HepG2 (cell line): ENCODE data around the gene INO80B. TPM values are rescaled to one million over a fixed set of nuclear protein-coding genes. Genes with fewer than 3 reads are reported as not detected.
A peak's percentile ranks its signal among the peaks of the same experiment; 100 is the strongest.

Experiments
- ATAC-seq: fragments of 200-7000 bp; cut with Tn5 transposase; 3 replicates; pipeline ENCODE4 v1.9.1; 2020; ENCODE audit warnings: mild to moderate bottlenecking, moderate library complexity
- BruUV-seq: library from RNA; stranded (reverse); fragments of 400-500 nt; replicated peaks from 2 replicates; lab custom pipeline; 2021; lab: Mats Ljungman, UMichigan
- CTCF ChIA-PET: fragments of 300-600 bp; formaldehyde crosslinking; extraction: SDS; loops from one replicate; lab custom pipeline; 2021; ENCODE audit warnings: low total read pairs, inconsistent platforms, low intra/inter-chr PET ratio; lab: Yijun Ruan, JAX
- POLR2A ChIA-PET: fragments of 350-600 bp; sonication (Branson Sonifier 250); formaldehyde crosslinking; loops from one replicate; lab custom pipeline; 2020; ENCODE audit warnings: antibody characterized with exemption, inconsistent platforms; lab: Yijun Ruan, JAX
- DNase-seq: peaks from one replicate; pipeline ENCODE4 v3.0.0-alpha.2; 2015; ENCODE audit warnings: low spot score
- FAIRE-seq: peaks from 3 replicates; lab custom pipeline; 2011; peaks lifted over from hg19 to GRCh38; lab: Jason Lieb, UNC
- H2AFZ ChIP-seq: one replicate; pipeline ENCODE4 v1.6.1; 2011; ENCODE audit warnings: low read length, inconsistent platforms
- H3K27ac ChIP-seq: fragments of 300-600 bp; 3 replicates; pipeline ENCODE4 v1.8.0; 2011; ENCODE audit warnings: mixed run types, mild to moderate bottlenecking, mixed read lengths, low read length, inconsistent platforms; ENCODE audit not compliant: insufficient read depth; ENCODE audit errors: extremely low read length
- H3K27me3 ChIP-seq, 2 experiments: fragments of 200-600 bp in 1 of 2; 2 replicates in 1 of 2; 3 replicates in 1 of 2; pipeline versions ENCODE4 v1.6.0 to v1.8.0; 2011; ENCODE audit warnings: low read length in 2 of 2, mild to moderate bottlenecking in 2 of 2, moderate library complexity in 2 of 2, inconsistent platforms in 1 of 2; ENCODE audit not compliant: insufficient read depth in 2 of 2, control insufficient read depth in 1 of 2
- H3K36me3 ChIP-seq, 2 experiments: fragments of 200-600 bp in 1 of 2; replicated peaks in 1 of 2; 2 replicates in 1 of 2; 3 replicates in 1 of 2; pipeline versions ENCODE4 v1.5.1 to v1.8.0; 2011; ENCODE audit warnings: low read length in 2 of 2, inconsistent platforms in 1 of 2; ENCODE audit not compliant: insufficient read depth in 2 of 2, control insufficient read depth in 1 of 2
- H3K4me1 ChIP-seq: 2 replicates; pipeline ENCODE4 v1.5.1; 2012; ENCODE audit warnings: low read length, inconsistent platforms; ENCODE audit not compliant: insufficient read depth
- H3K4me2 ChIP-seq: 2 replicates; pipeline ENCODE4 v1.6.0; 2011; ENCODE audit warnings: low read depth, low read length, inconsistent platforms
- H3K4me3 ChIP-seq, 3 experiments: fragments of 200-600 bp in 1 of 3; sonication (generic), shearing (Covaris generic) in 1 of 3; replicated peaks in 1 of 3; 2 replicates each; pipeline ENCODE4 v1.5.1; 2011 to 2016; ENCODE audit warnings: low read length in 3 of 3, inconsistent platforms in 2 of 3, low read depth in 2 of 3, mild to moderate bottlenecking in 2 of 3, control low read depth in 1 of 3, mixed read lengths in 1 of 3; ENCODE audit not compliant: insufficient read depth in 1 of 3
- H3K79me2 ChIP-seq: one replicate; pipeline ENCODE4 v1.6.1; 2011; ENCODE audit warnings: low read length, inconsistent platforms; ENCODE audit not compliant: insufficient read depth
- H3K9ac ChIP-seq: 2 replicates; pipeline ENCODE4 v1.6.0; 2011; ENCODE audit warnings: mild to moderate bottlenecking, low read depth, low read length, inconsistent platforms; ENCODE audit not compliant: insufficient read depth
- H3K9me3 ChIP-seq: 2 replicates; pipeline ENCODE4 v1.5.1; 2012; ENCODE audit warnings: mild to moderate bottlenecking, low read length
- H4K20me1 ChIP-seq: 2 replicates; pipeline ENCODE4 v1.6.0; 2011; ENCODE audit warnings: inconsistent platforms, mild to moderate bottlenecking, low read length, moderate library complexity; ENCODE audit not compliant: insufficient read depth
- FIP1L1 ChIP-seq: fragments of 200-400 bp; formaldehyde crosslinking; IDR thresholded peaks from 2 replicates; pipeline ENCODE4 v1.6.1; 2018; ENCODE audit warnings: low read depth, mild to moderate bottlenecking, low read length, moderate library complexity, borderline replicate concordance; ENCODE audit not compliant: insufficient read depth
- FOSL1 ChIP-seq: sonication (generic); formaldehyde crosslinking; IDR thresholded peaks from 2 replicates; pipeline ENCODE4 v1.9.0; 2021; ENCODE audit warnings: missing genetic modification reagents, borderline replicate concordance
- GABPA ChIP-seq, 2 experiments: IDR thresholded peaks; 2 replicates each; pipeline ENCODE4 v1.6.1; 2011 to 2016; ENCODE audit warnings: low read depth in 2 of 2, low read length in 1 of 2, missing biosample characterization in 1 of 2, missing genetic modification characterization in 1 of 2
- SAFB2 ChIP-seq: sonication (generic); formaldehyde crosslinking; IDR thresholded peaks from 2 replicates; pipeline ENCODE4 v1.5.1; 2020; ENCODE audit warnings: missing genetic modification reagents, low read depth, mild to moderate bottlenecking, borderline replicate concordance
- TARDBP ChIP-seq: sonication (generic); formaldehyde crosslinking; IDR thresholded peaks from 2 replicates; pipeline ENCODE4 v1.8.0; 2022; ENCODE audit warnings: mild to moderate bottlenecking, missing genetic modification reagents
- ZBTB8A ChIP-seq: sonication (generic); formaldehyde crosslinking; IDR thresholded peaks from 2 replicates; pipeline ENCODE4 v1.4.0; 2020; ENCODE audit warnings: mild to moderate bottlenecking, low read depth, missing genetic modification reagents, borderline replicate concordance
- ZNF557 ChIP-seq: sonication (generic); formaldehyde crosslinking; IDR thresholded peaks from 2 replicates; pipeline ENCODE4 v1.4.0; 2020; ENCODE audit warnings: missing genetic modification reagents
- ZNF615 ChIP-seq: sonication (generic); formaldehyde crosslinking; IDR thresholded peaks from 2 replicates; pipeline ENCODE4 v1.5.0; 2020; ENCODE audit warnings: mild to moderate bottlenecking, missing genetic modification reagents, borderline replicate concordance
- ZNF7 ChIP-seq: IDR thresholded peaks from 2 replicates; pipeline ENCODE4 v1.6.1; 2016; ENCODE audit warnings: missing biosample characterization, missing genetic modification reagents
- ZZZ3 ChIP-seq: sonication (generic); formaldehyde crosslinking; IDR thresholded peaks from 2 replicates; pipeline ENCODE4 v1.4.0; 2020; ENCODE audit warnings: missing genetic modification reagents, mild to moderate bottlenecking, borderline replicate concordance
- WGBS: methylation state at CpG from one replicate; pipeline ENCODE4 v1.1.6; 2017; ENCODE audit warnings: low lambda C conversion rate; 5-methylcytosine and 5-hydroxymethylcytosine counted together
- in situ Hi-C: cut with HindIII; loops from 2 replicates; pipeline ENCODE4 v1.10.0; 2017; ENCODE audit warnings: low pct_unique_long_range_greater_than_20kb; ENCODE audit not compliant: extremely low pct_ligation_motif_present
- intact Hi-C: fragments of 100-400 bp; cut with micrococcal nuclease; formaldehyde crosslinking; loops from one replicate; pipeline ENCODE4 v1.10.0; 2022; ENCODE audit not compliant: unreplicated experiment
- polyA plus RNA-seq, 8 experiments: library from polyadenylated mRNA; depleted of rRNA in 3 of 8; stranded (reverse) in 7 of 8; unstranded in 1 of 8; fragments of >200 nt; fragmentation: Illumina TruSeq in 4 of 8; extraction: Trizol in 4 of 8; gene quantifications; 2 replicates each; pipeline versions ENCODE4 v1.2.1 to v1.2.3, GENCODE V29; 2011 to 2016; ENCODE audit warnings: low read depth in 4 of 8, missing spikeins in 1 of 8, mixed read lengths in 1 of 8; ENCODE audit not compliant: insufficient read depth in 1 of 8
- total RNA-seq, 5 experiments: library from RNA; depleted of rRNA; stranded (reverse); fragments of >200 nt; fragmentation: Illumina TruSeq; extraction: Trizol; gene quantifications; 2 replicates each; pipeline ENCODE4 v1.2.3, GENCODE V29; 2016; ENCODE audit warnings: low read depth in 1 of 5
- TF ChIP-seq, protein P1 (sequence below): sonication (generic); formaldehyde crosslinking; IDR thresholded peaks from 2 replicates; pipeline ENCODE4 v1.5.0; 2020; ENCODE audit warnings: mild to moderate bottlenecking, missing genetic modification reagents, borderline replicate concordance
- TF ChIP-seq, protein P2 (sequence below): sonication (generic); formaldehyde crosslinking; IDR thresholded peaks from 2 replicates; pipeline ENCODE4 v1.4.0; 2020; ENCODE audit warnings: missing genetic modification reagents, mild to moderate bottlenecking, borderline replicate concordance

INO80B gene
- total and polyA plus RNA-seq, 2 of the 13 experiments (the other 11 are each of a cell fraction or from before 2014, with no cell fraction given): 6.2 to 14.5 TPM

GRCh38 chr2:74499267-74499939, 44.5 kb downstream of the INO80B start, which contains the start of gene LBX2:
LBX2 (minus strand) TSS chr2:74499603; CDS start chr2:74499537, 66 bp downstream.
- no peaks in the 10 kb centered on the region for H3K36me3 ChIP-seq
- WGBS: 71% methylated on average over 60 of the region's 65 CpGs
- H3K4me2 ChIP-seq: peak within 1 kb of the TSS; percentile 92
- ChIA-PET CTCF (no interaction called here), POLR2A (interaction anchor here (1.0 to 16.5 kb wide), 9 partner anchors 8 to 69 kb away, joined by 3 to 795 read pairs (median 22); partner anchors contain the start of genes AUP1, CCDC142, DQX1 and HTRA2)
- peak within 1 kb of the TSS; percentile 32 to 66 (median 53); a peak in 5 of 6 replicates for H3K4me3 ChIP-seq
- in situ Hi-C loops (no loop called here), intact Hi-C loops (loop anchor here (10.0 kb wide), 1 partner anchor 1805 kb away; no protein-coding TSS in a partner anchor)
- H3K79me2 ChIP-seq: peaks cover 30% of the 10 kb centered on the region
- H3K4me1 ChIP-seq: peaks cover 73% of the 10 kb centered on the region
- H3K27me3 ChIP-seq: no peaks in the 10 kb centered on the region; a peak in 1 of 5 replicates
- FAIRE-seq: no peak
- ATAC-seq: peak; percentile 4
- no peaks in the 10 kb centered on the region for H4K20me1 ChIP-seq
- H3K9me3 ChIP-seq: no peaks in the 10 kb centered on the region
- no TSS peak for BruUV-seq
- H3K27ac ChIP-seq: peak within 1 kb of the TSS; percentile 70
- H3K9ac ChIP-seq: peak within 1 kb of the TSS; percentile 50
- DNase-seq: no peak
- H2AFZ ChIP-seq: no peak within 1 kb of the TSS
- TF ChIP-seq, protein P1, sequence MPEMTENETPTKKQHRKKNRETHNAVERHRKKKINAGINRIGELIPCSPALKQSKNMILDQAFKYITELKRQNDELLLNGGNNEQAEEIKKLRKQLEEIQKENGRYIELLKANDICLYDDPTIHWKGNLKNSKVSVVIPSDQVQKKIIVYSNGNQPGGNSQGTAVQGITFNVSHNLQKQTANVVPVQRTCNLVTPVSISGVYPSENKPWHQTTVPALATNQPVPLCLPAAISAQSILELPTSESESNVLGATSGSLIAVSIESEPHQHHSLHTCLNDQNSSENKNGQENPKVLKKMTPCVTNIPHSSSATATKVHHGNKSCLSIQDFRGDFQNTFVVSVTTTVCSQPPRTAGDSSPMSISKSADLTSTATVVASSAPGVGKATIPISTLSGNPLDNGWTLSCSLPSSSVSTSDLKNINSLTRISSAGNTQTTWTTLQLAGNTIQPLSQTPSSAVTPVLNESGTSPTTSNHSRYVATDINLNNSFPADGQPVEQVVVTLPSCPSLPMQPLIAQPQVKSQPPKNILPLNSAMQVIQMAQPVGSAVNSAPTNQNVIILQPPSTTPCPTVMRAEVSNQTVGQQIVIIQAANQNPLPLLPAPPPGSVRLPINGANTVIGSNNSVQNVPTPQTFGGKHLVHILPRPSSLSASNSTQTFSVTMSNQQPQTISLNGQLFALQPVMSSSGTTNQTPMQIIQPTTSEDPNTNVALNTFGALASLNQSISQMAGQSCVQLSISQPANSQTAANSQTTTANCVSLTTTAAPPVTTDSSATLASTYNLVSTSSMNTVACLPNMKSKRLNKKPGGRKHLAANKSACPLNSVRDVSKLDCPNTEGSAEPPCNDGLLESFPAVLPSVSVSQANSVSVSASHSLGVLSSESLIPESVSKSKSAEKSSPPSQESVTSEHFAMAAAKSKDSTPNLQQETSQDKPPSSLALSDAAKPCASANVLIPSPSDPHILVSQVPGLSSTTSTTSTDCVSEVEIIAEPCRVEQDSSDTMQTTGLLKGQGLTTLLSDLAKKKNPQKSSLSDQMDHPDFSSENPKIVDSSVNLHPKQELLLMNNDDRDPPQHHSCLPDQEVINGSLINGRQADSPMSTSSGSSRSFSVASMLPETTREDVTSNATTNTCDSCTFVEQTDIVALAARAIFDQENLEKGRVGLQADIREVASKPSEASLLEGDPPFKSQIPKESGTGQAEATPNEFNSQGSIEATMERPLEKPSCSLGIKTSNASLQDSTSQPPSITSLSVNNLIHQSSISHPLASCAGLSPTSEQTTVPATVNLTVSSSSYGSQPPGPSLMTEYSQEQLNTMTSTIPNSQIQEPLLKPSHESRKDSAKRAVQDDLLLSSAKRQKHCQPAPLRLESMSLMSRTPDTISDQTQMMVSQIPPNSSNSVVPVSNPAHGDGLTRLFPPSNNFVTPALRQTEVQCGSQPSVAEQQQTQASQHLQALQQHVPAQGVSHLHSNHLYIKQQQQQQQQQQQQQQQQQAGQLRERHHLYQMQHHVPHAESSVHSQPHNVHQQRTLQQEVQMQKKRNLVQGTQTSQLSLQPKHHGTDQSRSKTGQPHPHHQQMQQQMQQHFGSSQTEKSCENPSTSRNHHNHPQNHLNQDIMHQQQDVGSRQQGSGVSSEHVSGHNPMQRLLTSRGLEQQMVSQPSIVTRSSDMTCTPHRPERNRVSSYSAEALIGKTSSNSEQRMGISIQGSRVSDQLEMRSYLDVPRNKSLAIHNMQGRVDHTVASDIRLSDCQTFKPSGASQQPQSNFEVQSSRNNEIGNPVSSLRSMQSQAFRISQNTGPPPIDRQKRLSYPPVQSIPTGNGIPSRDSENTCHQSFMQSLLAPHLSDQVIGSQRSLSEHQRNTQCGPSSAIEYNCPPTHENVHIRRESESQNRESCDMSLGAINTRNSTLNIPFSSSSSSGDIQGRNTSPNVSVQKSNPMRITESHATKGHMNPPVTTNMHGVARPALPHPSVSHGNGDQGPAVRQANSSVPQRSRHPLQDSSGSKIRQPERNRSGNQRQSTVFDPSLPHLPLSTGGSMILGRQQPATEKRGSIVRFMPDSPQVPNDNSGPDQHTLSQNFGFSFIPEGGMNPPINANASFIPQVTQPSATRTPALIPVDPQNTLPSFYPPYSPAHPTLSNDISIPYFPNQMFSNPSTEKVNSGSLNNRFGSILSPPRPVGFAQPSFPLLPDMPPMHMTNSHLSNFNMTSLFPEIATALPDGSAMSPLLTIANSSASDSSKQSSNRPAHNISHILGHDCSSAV (CRISPR knock-in tag): no peak
- TF ChIP-seq ZNF7 (CRISPR knock-in tag): no peak
- no peak for TF ChIP-seq GABPA (IDR thresholded peaks at IDR 0.05; ENCODE audit: low read depth, low read length)
- no peak for TF ChIP-seq GABPA (CRISPR knock-in tag; IDR thresholded peaks at IDR 0.05; ENCODE audit: low read depth)
- no peak for TF ChIP-seq ZBTB8A (CRISPR knock-in tag)
- no peak for TF ChIP-seq ZZZ3 (CRISPR knock-in tag)
- TF ChIP-seq, protein P2, sequence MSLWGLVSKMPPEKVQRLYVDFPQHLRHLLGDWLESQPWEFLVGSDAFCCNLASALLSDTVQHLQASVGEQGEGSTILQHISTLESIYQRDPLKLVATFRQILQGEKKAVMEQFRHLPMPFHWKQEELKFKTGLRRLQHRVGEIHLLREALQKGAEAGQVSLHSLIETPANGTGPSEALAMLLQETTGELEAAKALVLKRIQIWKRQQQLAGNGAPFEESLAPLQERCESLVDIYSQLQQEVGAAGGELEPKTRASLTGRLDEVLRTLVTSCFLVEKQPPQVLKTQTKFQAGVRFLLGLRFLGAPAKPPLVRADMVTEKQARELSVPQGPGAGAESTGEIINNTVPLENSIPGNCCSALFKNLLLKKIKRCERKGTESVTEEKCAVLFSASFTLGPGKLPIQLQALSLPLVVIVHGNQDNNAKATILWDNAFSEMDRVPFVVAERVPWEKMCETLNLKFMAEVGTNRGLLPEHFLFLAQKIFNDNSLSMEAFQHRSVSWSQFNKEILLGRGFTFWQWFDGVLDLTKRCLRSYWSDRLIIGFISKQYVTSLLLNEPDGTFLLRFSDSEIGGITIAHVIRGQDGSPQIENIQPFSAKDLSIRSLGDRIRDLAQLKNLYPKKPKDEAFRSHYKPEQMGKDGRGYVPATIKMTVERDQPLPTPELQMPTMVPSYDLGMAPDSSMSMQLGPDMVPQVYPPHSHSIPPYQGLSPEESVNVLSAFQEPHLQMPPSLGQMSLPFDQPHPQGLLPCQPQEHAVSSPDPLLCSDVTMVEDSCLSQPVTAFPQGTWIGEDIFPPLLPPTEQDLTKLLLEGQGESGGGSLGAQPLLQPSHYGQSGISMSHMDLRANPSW (CRISPR knock-in tag): no peak
- no peak for TF ChIP-seq ZNF557 (CRISPR knock-in tag)
- TF ChIP-seq FIP1L1: no peak
- TF ChIP-seq FOSL1 (CRISPR knock-in tag): no peak
- no peak for TF ChIP-seq TARDBP (CRISPR knock-in tag)
- TF ChIP-seq ZNF615 (CRISPR knock-in tag): no peak
- no peak for TF ChIP-seq SAFB2 (CRISPR knock-in tag)
